Neural cell (in vitro differentiated cells): ENCODE data around the gene EVC. TPM values are rescaled to one million over a fixed set of nuclear protein-coding genes. Genes with fewer than 3 reads are reported as not detected.

Experiments used
- H2AFZ ChIP-seq: fragments of 200-600, 300-800 bp; sonication (generic), shearing (Covaris generic); 2 replicates; pipeline ENCODE4 v1.6.0; 2014; ENCODE audit warnings: low read depth, mild to moderate bottlenecking, antibody characterized with exemption, low read length, moderate library complexity
- H3F3A ChIP-seq: fragments of 200-600 bp; shearing (Covaris generic); 2 replicates; pipeline ENCODE4 v1.6.1; 2016; ENCODE audit warnings: mild to moderate bottlenecking, moderate library complexity, mixed read lengths, antibody characterized with exemption, low read length; ENCODE audit not compliant: insufficient read depth, poor library complexity, severe bottlenecking
- H3K27ac ChIP-seq: fragments of 200-600, 300-800 bp; sonication (generic), shearing (Covaris generic); 2 replicates; pipeline ENCODE4 v1.5.1; 2014; ENCODE audit warnings: mild to moderate bottlenecking, low read length, moderate library complexity
- H3K27me3 ChIP-seq: fragments of 300-800, 200-600 bp; sonication (generic), shearing (Covaris generic); 2 replicates; pipeline ENCODE4 v1.6.0; 2014; ENCODE audit warnings: mild to moderate bottlenecking, low read depth, low read length, moderate library complexity; ENCODE audit not compliant: insufficient read depth
- H3K36me3 ChIP-seq: fragments of 300-800, 200-600 bp; sonication (generic), shearing (Covaris generic); 2 replicates; pipeline ENCODE4 v1.5.1; 2014; ENCODE audit warnings: mild to moderate bottlenecking, antibody characterized with exemption, low read length, moderate library complexity; ENCODE audit not compliant: insufficient read depth
- H3K4me2 ChIP-seq: fragments of 300-800, 200-600 bp; sonication (generic), shearing (Covaris generic); 2 replicates; pipeline ENCODE4 v1.6.0; 2014; ENCODE audit warnings: mild to moderate bottlenecking, low read length
- H3K4me3 ChIP-seq: fragments of 300-800, 200-600 bp; sonication (generic), shearing (Covaris generic); 2 replicates; pipeline ENCODE4 v1.5.1; 2014; ENCODE audit warnings: mild to moderate bottlenecking, low read length, moderate library complexity
- H3K79me2 ChIP-seq: fragments of 200-600 bp; shearing (Covaris generic); replicated peaks from 2 replicates; pipeline ENCODE4 v1.6.0; 2014; ENCODE audit warnings: mild to moderate bottlenecking, low read length, moderate library complexity; ENCODE audit not compliant: insufficient read depth
- H3K9ac ChIP-seq: fragments of 300-800, 200-600 bp; sonication (generic), shearing (Covaris generic); 2 replicates; pipeline ENCODE4 v1.6.1; 2016; ENCODE audit warnings: mild to moderate bottlenecking, low read length, mixed read lengths
- H3K9me2 ChIP-seq: fragments of 200-600 bp; shearing (Covaris generic); 2 replicates; pipeline ENCODE4 v1.6.1; 2016; ENCODE audit warnings: mild to moderate bottlenecking, low read length, mixed read lengths; ENCODE audit not compliant: insufficient read depth
- H3K9me3 ChIP-seq: fragments of 200-600, 300-800 bp; sonication (generic), shearing (Covaris generic); 2 replicates; pipeline ENCODE4 v1.6.1; 2016; ENCODE audit warnings: mild to moderate bottlenecking, mixed run types, low read length, moderate library complexity, mixed read lengths
- H4K20me1 ChIP-seq: fragments of 200-600 bp; shearing (Covaris generic); 2 replicates; pipeline ENCODE4 v1.6.1; 2016; ENCODE audit warnings: mild to moderate bottlenecking, mixed run types; ENCODE audit not compliant: insufficient read depth
- CTCF ChIP-seq: fragments of 450-650 bp; IDR thresholded peaks from 2 replicates; pipeline ENCODE4 v1.5.1; 2014; ENCODE audit warnings: antibody characterized with exemption, mild to moderate bottlenecking, moderate library complexity; ENCODE audit not compliant: poor library complexity, severe bottlenecking
- EP300 ChIP-seq: fragments of 450-650 bp; conservative IDR thresholded peaks from 2 replicates; pipeline ENCODE4 v1.6.1; 2014; ENCODE audit warnings: antibody characterized with exemption, mild to moderate bottlenecking, moderate library complexity; ENCODE audit not compliant: poor library complexity, severe bottlenecking
- EZH2 ChIP-seq: fragments of 200-600, 300-800 bp; shearing (Covaris generic), sonication (generic); IDR thresholded peaks from 2 replicates; pipeline ENCODE4 v1.6.1; 2014; ENCODE audit warnings: antibody characterized with exemption, low read length, borderline replicate concordance, mild to moderate bottlenecking; ENCODE audit not compliant: insufficient read depth, poor library complexity, severe bottlenecking
- MXI1 ChIP-seq: fragments of 450-650 bp; conservative IDR thresholded peaks from 2 replicates; pipeline ENCODE4 v1.6.1; 2014; ENCODE audit warnings: antibody characterized with exemption, mild to moderate bottlenecking; ENCODE audit not compliant: poor library complexity, severe bottlenecking
- POLR2AphosphoS5 ChIP-seq: IDR thresholded peaks from 2 replicates; pipeline ENCODE4 v1.6.1; 2012
- RAD21 ChIP-seq: fragments of 450-650 bp; conservative IDR thresholded peaks from 2 replicates; pipeline ENCODE4 v1.6.1; 2014; ENCODE audit warnings: antibody characterized with exemption, mild to moderate bottlenecking, moderate library complexity
- REST ChIP-seq: IDR thresholded peaks from 2 replicates; pipeline ENCODE4 v1.6.1; 2012; ENCODE audit warnings: borderline replicate concordance
- SMC3 ChIP-seq: fragments of 450-650 bp; conservative IDR thresholded peaks from 2 replicates; pipeline ENCODE4 v1.6.1; 2014; ENCODE audit warnings: antibody characterized with exemption, mild to moderate bottlenecking, moderate library complexity; ENCODE audit not compliant: poor library complexity
- TAF1 ChIP-seq: IDR thresholded peaks from 2 replicates; pipeline ENCODE4 v1.6.1; 2012; ENCODE audit warnings: low read depth
- polyA plus RNA-seq: library from polyadenylated mRNA; depleted of rRNA; stranded (reverse); fragments of >200 nt; gene quantifications from 2 replicates; pipeline ENCODE4 v1.2.3, GENCODE V29; 2014

Gene EVC
- polyA plus RNA-seq, 1 donor from 2014 or later, result 0.48 TPM

- Histone ChIP-seq H3K9me3 (no peaks in the 10 kb centered on the region), H3F3A (no peaks in the 10 kb centered on the region), H3K4me3 (no peak overlapping the region), H3K9ac (no peak overlapping the region), H2AFZ (no peak overlapping the region), H3K9me2 (no peaks in the 10 kb centered on the region), H3K36me3 (no peaks in the 10 kb centered on the region), H3K4me2 (no peak overlapping the region), H3K27me3 (no peaks in the 10 kb centered on the region), H4K20me1 (no peaks in the 10 kb centered on the region), H3K27ac (no peak overlapping the region), H3K79me2 (no peaks in the 10 kb centered on the region)
- no peak for TF ChIP-seq CTCF
- no peak for TF ChIP-seq MXI1
- no peak for TF ChIP-seq POLR2AphosphoS5
- TF ChIP-seq REST, result no peak
- TF ChIP-seq EZH2, result no peak
- no peak for TF ChIP-seq RAD21
- TF ChIP-seq TAF1, result no peak
- TF ChIP-seq EP300, result no peak
- TF ChIP-seq SMC3, result no peak
These were observed 90.7 kb downstream of the EVC start for GRCh38 chr4:5801696-5802095.

- Histone ChIP-seq H3K27me3 (no peaks in the 10 kb centered on the region), H3K27ac (no peak overlapping the region), H2AFZ (no peak overlapping the region), H3K4me2 (no peak overlapping the region), H3K9me3 (no peaks in the 10 kb centered on the region), H4K20me1 (no peaks in the 10 kb centered on the region), H3K9me2 (no peaks in the 10 kb centered on the region), H3K36me3 (no peaks in the 10 kb centered on the region), H3K79me2 (no peaks in the 10 kb centered on the region), H3K4me3 (no peak overlapping the region), H3F3A (no peaks in the 10 kb centered on the region), H3K9ac (no peak overlapping the region)
- TF ChIP-seq EP300 (no peak), SMC3 (no peak), TAF1 (no peak), CTCF (no peak), RAD21 (no peak)
These were observed 91.6 kb downstream of the EVC start for GRCh38 chr4:5802565-5802964.
